Measurements from ENCODE around the gene IZUMO3. TPM values are rescaled to one million over a fixed set of nuclear protein-coding genes. Genes with fewer than 3 reads are reported as not detected.
"Not testable (repeated sequence)": the region's sequence is repeated elsewhere in the genome, so short reads cannot be mapped to it uniquely, and the experiment has no call there.

IZUMO3 gene
- total RNA-seq, 1 experiment from 2014 or later: not detected

GRCh38 chr9:24587883-24588282, 42.2 kb upstream of the IZUMO3 start:
- Histone ChIP-seq H3K4me1 (ENCODE audit: insufficient read depth, low read length, poor library complexity, severe bottlenecking) (no peaks in the 10 kb centered on the region), H3K27me3 (replicated peaks; ENCODE audit: insufficient read depth, low read depth, low read length, poor library complexity) (no peaks in the 10 kb centered on the region), H3K9me3 (ENCODE audit: low read depth, low read length, poor library complexity, severe bottlenecking) (no peaks in the 10 kb centered on the region), H3K36me3 (ENCODE audit: insufficient read depth, low read length, poor library complexity, severe bottlenecking) (no peaks in the 10 kb centered on the region), H3K4me3 (ENCODE audit: low read depth, low read length, poor library complexity, severe bottlenecking) (no peak overlapping the region), H3K27ac (ENCODE audit: low read depth, low read length, poor library complexity, severe bottlenecking) (no peak overlapping the region)
- ChIA-PET CTCF (no interaction called here), POLR2A (ENCODE audit: low non-redundant PET) (no interaction called here)
- BruUV-seq (replicated peaks): no TSS peak
- DNase-seq (ENCODE audit: low spot score): no peak
- TF ChIP-seq CTCF (conservative IDR thresholded peaks at IDR 0.05; ENCODE audit: low read depth, low read length): no peak
- TF ChIP-seq EZH2 (IDR thresholded peaks at IDR 0.05; ENCODE audit: borderline replicate concordance, low read depth, low read length, poor library complexity, severe bottlenecking): no peak
- intact Hi-C loops (cut with micrococcal nuclease; ENCODE audit: unreplicated experiment): no loop called here

DNA sequence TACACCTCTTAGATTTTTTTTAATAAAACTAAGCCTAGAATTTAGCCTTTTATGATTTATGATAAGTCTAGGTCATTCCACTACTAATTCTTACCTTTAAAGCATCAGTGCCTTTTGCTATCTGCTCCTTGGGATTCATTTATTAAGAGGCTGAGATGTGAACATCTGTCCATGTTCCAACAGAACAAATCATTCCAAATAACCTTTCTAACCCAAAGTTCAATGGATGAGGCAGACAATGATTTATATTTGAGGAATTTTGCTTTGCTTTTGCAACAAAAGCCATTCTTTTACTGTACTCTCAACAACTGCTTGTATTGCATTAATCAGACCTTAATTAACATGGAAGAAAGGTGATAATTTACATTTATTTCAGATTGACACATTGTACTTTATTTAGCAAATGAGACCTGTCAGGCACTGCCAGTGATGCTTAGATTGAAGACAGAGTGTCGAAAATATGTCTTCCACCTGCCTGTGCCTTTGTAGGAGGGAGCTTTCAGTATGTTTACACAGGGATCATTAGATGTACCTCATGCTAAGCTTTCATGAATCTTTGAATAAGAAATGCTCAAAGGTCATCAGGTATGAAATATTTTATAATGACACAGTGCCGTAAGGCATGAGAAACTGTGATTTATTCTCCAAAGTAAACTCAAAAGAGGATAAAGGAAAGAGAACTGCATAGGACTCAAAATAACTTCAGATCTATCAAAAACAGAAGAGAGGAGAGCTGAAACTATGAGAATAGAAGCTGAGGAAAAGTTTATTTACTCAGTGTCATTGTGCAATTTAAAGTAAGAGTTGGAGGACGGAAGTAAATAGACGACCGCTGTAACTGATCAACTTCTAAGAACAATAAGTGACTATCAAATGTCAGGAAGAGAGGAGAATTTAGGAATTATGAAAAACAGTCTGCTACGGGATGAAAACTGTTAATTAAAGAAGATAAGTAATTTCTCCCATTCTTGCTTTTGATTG, 36.7 kb upstream of the IZUMO3 start:
- H3K36me3 ChIP-seq (ENCODE audit: insufficient read depth, low read length, poor library complexity, severe bottlenecking): no peaks in the 10 kb centered on the region
- no peaks in the 10 kb centered on the region for H3K9me3 ChIP-seq (ENCODE audit: low read depth, low read length, poor library complexity, severe bottlenecking)
- no peaks in the 10 kb centered on the region for H3K4me1 ChIP-seq (ENCODE audit: insufficient read depth, low read length, poor library complexity, severe bottlenecking)
- CTCF ChIA-PET: no interaction called here
- DNase-seq (ENCODE audit: low spot score): no peak
- intact Hi-C loops (cut with micrococcal nuclease; ENCODE audit: unreplicated experiment): no loop called here
- POLR2A ChIA-PET (ENCODE audit: low non-redundant PET): no interaction called here
- no peak overlapping the region for H3K27ac ChIP-seq (ENCODE audit: low read depth, low read length, poor library complexity, severe bottlenecking)
- no peaks in the 10 kb centered on the region for H3K27me3 ChIP-seq (replicated peaks; ENCODE audit: insufficient read depth, low read depth, low read length, poor library complexity)
- TF ChIP-seq CTCF (conservative IDR thresholded peaks at IDR 0.05; ENCODE audit: low read depth, low read length) (no peak), EZH2 (IDR thresholded peaks at IDR 0.05; ENCODE audit: borderline replicate concordance, low read depth, low read length, poor library complexity, severe bottlenecking) (no peak)
- H3K4me3 ChIP-seq (ENCODE audit: low read depth, low read length, poor library complexity, severe bottlenecking): no peak overlapping the region
- no TSS peak for BruUV-seq (replicated peaks)

DNA sequence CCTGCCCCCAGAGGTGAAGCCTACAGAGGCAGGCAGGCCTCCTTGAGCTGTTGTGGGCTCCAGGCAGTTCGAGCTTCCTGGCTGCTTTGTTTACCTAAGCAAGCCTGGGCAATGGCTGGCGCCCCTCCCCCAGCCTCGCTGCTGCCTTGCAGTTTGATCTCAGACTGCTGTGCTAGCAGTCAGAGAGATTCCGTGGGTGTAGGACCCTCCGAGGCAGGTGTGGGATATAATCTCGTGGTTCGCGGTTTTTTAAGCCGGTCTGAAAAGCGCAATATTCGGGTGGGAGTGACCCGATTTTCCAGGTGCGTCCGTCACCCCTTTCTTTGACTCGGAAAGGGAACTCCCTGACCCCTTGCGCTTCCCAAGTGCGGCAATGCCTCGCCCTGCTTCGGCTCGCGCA, 34.3 kb upstream of the IZUMO3 start:
- DNase-seq (ENCODE audit: low spot score); POLR2A ChIA-PET (ENCODE audit: low non-redundant PET): not testable (repeated sequence)

DNA sequence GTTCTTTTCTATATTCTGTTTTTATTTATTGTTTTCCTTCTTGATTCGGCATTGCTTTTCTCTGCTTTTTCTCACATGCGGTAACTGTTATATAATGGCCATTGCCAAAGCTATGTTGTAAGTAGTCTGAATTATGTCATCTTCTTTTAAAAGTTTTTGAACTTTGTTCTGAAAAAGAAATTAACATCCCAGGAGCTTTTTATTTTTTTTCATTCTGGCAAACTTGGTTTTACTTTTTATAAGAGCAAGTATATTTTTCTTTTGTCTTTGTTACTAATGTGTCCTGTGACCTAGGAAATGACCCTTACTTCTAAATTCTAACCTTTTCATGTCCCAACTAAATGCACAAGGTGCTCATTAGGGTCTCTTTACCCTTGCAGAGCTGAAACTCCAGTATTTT, 26.7 kb upstream of the IZUMO3 start:
- Histone ChIP-seq H3K27me3 (replicated peaks; ENCODE audit: insufficient read depth, low read depth, low read length, poor library complexity) (no peaks in the 10 kb centered on the region), H3K27ac (ENCODE audit: low read depth, low read length, poor library complexity, severe bottlenecking) (no peak overlapping the region), H3K4me1 (ENCODE audit: insufficient read depth, low read length, poor library complexity, severe bottlenecking) (no peaks in the 10 kb centered on the region), H3K4me3 (ENCODE audit: low read depth, low read length, poor library complexity, severe bottlenecking) (no peak overlapping the region), H3K36me3 (ENCODE audit: insufficient read depth, low read length, poor library complexity, severe bottlenecking) (no peaks in the 10 kb centered on the region), H3K9me3 (ENCODE audit: low read depth, low read length, poor library complexity, severe bottlenecking) (no peaks in the 10 kb centered on the region)
- BruUV-seq (replicated peaks): no TSS peak
- TF ChIP-seq CTCF (conservative IDR thresholded peaks at IDR 0.05; ENCODE audit: low read depth, low read length) (no peak), EZH2 (IDR thresholded peaks at IDR 0.05; ENCODE audit: borderline replicate concordance, low read depth, low read length, poor library complexity, severe bottlenecking) (no peak)
- ChIA-PET POLR2A (ENCODE audit: low non-redundant PET) (no interaction called here), CTCF (no interaction called here)
- intact Hi-C loops (cut with micrococcal nuclease; ENCODE audit: unreplicated experiment): no loop called here
- no peak for DNase-seq (ENCODE audit: low spot score)

More for the DNA sequence above, 34.3 kb upstream of the IZUMO3 start:
- BruUV-seq (replicated peaks); H3K4me3 ChIP-seq (ENCODE audit: low read depth, low read length, poor library complexity, severe bottlenecking); H3K27me3 ChIP-seq (replicated peaks; ENCODE audit: insufficient read depth, low read depth, low read length, poor library complexity); H3K36me3 ChIP-seq (ENCODE audit: insufficient read depth, low read length, poor library complexity, severe bottlenecking); H3K9me3 ChIP-seq (ENCODE audit: low read depth, low read length, poor library complexity, severe bottlenecking); H3K27ac ChIP-seq (ENCODE audit: low read depth, low read length, poor library complexity, severe bottlenecking); H3K4me1 ChIP-seq (ENCODE audit: insufficient read depth, low read length, poor library complexity, severe bottlenecking); CTCF ChIA-PET; intact Hi-C loops (cut with micrococcal nuclease; ENCODE audit: unreplicated experiment): not testable (repeated sequence)

Data from A673 (cell line).